GM12878 (cell line): Measurements from ENCODE around the gene CDC5L. TPM values are rescaled to one million over a fixed set of nuclear protein-coding genes. Genes with fewer than 3 reads are reported as not detected.

Experiments
- ATAC-seq: fragments of 200-7000 bp; cut with Tn5 transposase; 3 replicates; pipeline ENCODE4 v1.9.1; 2020; ENCODE audit warnings: mild to moderate bottlenecking, moderate library complexity
- BruUV-seq: library from RNA; stranded (reverse); fragments of 400-500 nt; replicated peaks from 2 replicates; lab custom pipeline; 2021; lab: Mats Ljungman, UMichigan
- CTCF ChIA-PET: fragments of 300-600 bp; sonication (Branson Sonifier 250); formaldehyde crosslinking; extraction: SDS; loops from one replicate; lab custom pipeline; 2021; ENCODE audit warnings: inconsistent platforms; lab: Yijun Ruan, JAX
- POLR2A ChIA-PET: fragments of 350-600 bp; formaldehyde crosslinking; extraction: SDS; loops from one replicate; lab custom pipeline; 2021; ENCODE audit warnings: inconsistent platforms; lab: Charles Lee
- RAD21 ChIA-PET: fragments of 300-600 bp; sonication (Branson Sonifier 250); formaldehyde crosslinking; loops from one replicate; lab custom pipeline; 2023; ENCODE audit warnings: antibody characterized with exemption; ENCODE audit not compliant: unreplicated experiment; lab: Charles Lee
- SMC1A ChIA-PET: fragments of 300-600 bp; sonication (Branson Sonifier 250); formaldehyde crosslinking; loops from one replicate; lab custom pipeline; 2023; ENCODE audit not compliant: unreplicated experiment, uncharacterized antibody; lab: Charles Lee
- DNase-seq: peaks from one replicate; pipeline ENCODE4 v3.0.0-alpha.2; 2011; ENCODE audit warnings: low read depth, low spot score
- FAIRE-seq: peaks from 3 replicates; lab custom pipeline; 2011; peaks lifted over from hg19 to GRCh38; lab: Jason Lieb, UNC
- H2AFZ ChIP-seq: 2 replicates; pipeline ENCODE4 v1.6.0; 2011; ENCODE audit warnings: low read depth, low read length, control low read depth; ENCODE audit not compliant: control insufficient read depth
- H3K27ac ChIP-seq: 2 replicates; pipeline ENCODE4 v1.5.1; 2011; ENCODE audit warnings: control low read depth; ENCODE audit not compliant: control insufficient read depth, insufficient read depth
- H3K27me3 ChIP-seq, 2 experiments: replicated peaks in 1 of 2; 2 replicates each; pipeline versions ENCODE4 v1.6.0 to v1.6.1; 2011; ENCODE audit warnings: low read length in 1 of 2; ENCODE audit not compliant: control insufficient read depth in 2 of 2, insufficient read depth in 2 of 2
- H3K36me3 ChIP-seq, 2 experiments: 2 replicates each; pipeline ENCODE4 v1.5.1; 2011; ENCODE audit warnings: low read length in 1 of 2; ENCODE audit not compliant: control insufficient read depth in 2 of 2, insufficient read depth in 2 of 2
- H3K4me1 ChIP-seq: 2 replicates; pipeline ENCODE4 v1.6.1; 2011; ENCODE audit warnings: mild to moderate bottlenecking, low read length, moderate library complexity, mixed read lengths; ENCODE audit not compliant: control insufficient read depth, insufficient read depth
- H3K4me2 ChIP-seq: 2 replicates; pipeline ENCODE4 v1.6.0; 2011; ENCODE audit warnings: control low read depth; ENCODE audit not compliant: control insufficient read depth, insufficient read depth
- H3K4me3 ChIP-seq: fragments of 200-600 bp; sonication (generic); 2 replicates; pipeline ENCODE4 v1.5.1; 2016
- H3K79me2 ChIP-seq: 2 replicates; pipeline ENCODE4 v1.6.0; 2011; ENCODE audit warnings: low read length; ENCODE audit not compliant: control insufficient read depth, insufficient read depth
- H3K9ac ChIP-seq: 2 replicates; pipeline ENCODE4 v1.8.0; 2011; ENCODE audit warnings: low read length, control low read depth, mixed read lengths; ENCODE audit not compliant: control insufficient read depth, insufficient read depth
- H3K9me3 ChIP-seq: replicated peaks from 3 replicates; pipeline ENCODE4 v1.5.1; 2011; ENCODE audit warnings: mild to moderate bottlenecking, low read length; ENCODE audit not compliant: control insufficient read depth, insufficient read depth
- H4K20me1 ChIP-seq: 2 replicates; pipeline ENCODE4 v1.6.0; 2011; ENCODE audit not compliant: control insufficient read depth, insufficient read depth
- CBX3 ChIP-seq: fragments of 200-600 bp; sonication (generic); IDR thresholded peaks from 2 replicates; pipeline ENCODE4 v1.6.1; 2016; ENCODE audit warnings: low read depth, borderline replicate concordance
- CHD2 ChIP-seq: IDR thresholded peaks from 2 replicates; pipeline ENCODE4 v1.6.1; 2011; ENCODE audit warnings: low read depth, low read length, improper control_type of control experiment, borderline replicate concordance
- HDAC6 ChIP-seq: fragments of 200-600 bp; sonication (generic); IDR thresholded peaks from one replicate; pipeline ENCODE4 v1.8.0; 2017; ENCODE audit warnings: antibody characterized with exemption; ENCODE audit not compliant: unreplicated experiment
- POU2F2 ChIP-seq: IDR thresholded peaks from 3 replicates; pipeline ENCODE4 v1.6.1; 2011; ENCODE audit warnings: low read depth, mild to moderate bottlenecking, low read length, borderline replicate concordance
- ZNF384 ChIP-seq: IDR thresholded peaks from 2 replicates; pipeline ENCODE4 v1.6.1; 2012; ENCODE audit warnings: low read depth, mild to moderate bottlenecking, low read length, improper control_type of control experiment, borderline replicate concordance
- WGBS: methylation state at CpG from one replicate; pipeline ENCODE4 v1.1.6; 2016; ENCODE audit warnings: low lambda C conversion rate; ENCODE audit not compliant: insufficient replicate concordance, insufficient coverage; ENCODE audit errors: missing lambda C conversion rate; 5-methylcytosine and 5-hydroxymethylcytosine counted together
- in situ Hi-C: fragments of 300-500 bp; cut with MboI; formaldehyde crosslinking; loops from 9 replicates; pipeline ENCODE4 v1.14.3; 2018; ENCODE audit warnings: mixed read lengths
- intact Hi-C: fragments of 100-400 bp; cut with micrococcal nuclease; formaldehyde crosslinking; loops from one replicate; pipeline ENCODE4 v1.14.2; 2022; ENCODE audit not compliant: unreplicated experiment
- polyA plus RNA-seq, 11 experiments: library from polyadenylated mRNA; depleted of rRNA in 4 of 11; unstranded in 6 of 11; stranded (reverse) in 5 of 11; fragments of >200 nt; fragmentation: Nextera tagmentation in 4 of 11; fragmentation: Illumina TruSeq in 1 of 11; extraction: Ambion mirVana in 4 of 11; extraction: Trizol in 1 of 11; gene quantifications; 1 replicate in 1 of 11; 2 replicates in 10 of 11; pipeline versions ENCODE4 v1.2.1 to v1.2.3, GENCODE V29; 2011 to 2016; ENCODE audit warnings: inconsistent platforms in 2 of 11, missing spikeins in 2 of 11, low read depth in 1 of 11
- total RNA-seq, 4 experiments: library from RNA; depleted of rRNA in 3 of 4; stranded (reverse); fragments of >200 nt in 3 of 4; fragmentation: Illumina TruSeq in 1 of 4; extraction: Trizol in 1 of 4; gene quantifications; 2 replicates each; pipeline versions ENCODE4 v1.2.1 to v1.2.3, GENCODE V29; 2013 to 2021
- TF ChIP-seq, protein P1 (sequence below): fragments of 450-650 bp; IDR thresholded peaks from 2 replicates; pipeline ENCODE4 v1.6.1; 2017; ENCODE audit warnings: borderline replicate concordance
- TF ChIP-seq, protein P2 (sequence below): fragments of 450-650 bp; formaldehyde crosslinking; IDR thresholded peaks from 2 replicates; pipeline ENCODE4 v1.4.0; 2022; ENCODE audit warnings: mild to moderate bottlenecking, moderate library complexity
- TF ChIP-seq, protein P3 (sequence below): fragments of 150-350 bp; IDR thresholded peaks from 2 replicates; pipeline ENCODE4 v1.6.1; 2014; ENCODE audit warnings: mild to moderate bottlenecking, low read depth, low read length

Gene CDC5L
- total and polyA plus RNA-seq, 10 of the 15 experiments (the other 5 are each of a cell fraction or from before 2014, with no cell fraction given) = 13.2 to 29.4 (median 18.8) TPM

DNA sequence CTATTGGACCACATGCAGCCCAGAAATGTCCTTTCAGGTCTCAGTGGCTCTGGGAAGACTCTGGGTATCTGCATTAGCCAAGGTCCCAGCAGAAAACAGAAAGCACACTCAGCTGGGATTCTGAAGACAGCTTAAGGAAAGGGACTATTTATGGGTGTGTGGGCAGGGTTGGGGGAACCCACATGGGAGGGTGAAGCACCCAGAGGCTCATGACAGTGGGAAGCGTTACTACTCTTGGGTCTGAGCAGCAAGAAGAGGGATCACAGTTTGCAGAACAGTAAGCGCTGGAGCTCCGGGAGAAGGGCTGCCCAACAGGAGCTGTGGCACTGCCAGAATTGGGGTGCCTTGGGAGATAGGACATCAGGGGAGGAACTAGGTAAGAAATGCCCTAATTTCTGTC is 12.4 kb upstream of the CDC5L start:
- H3K36me3 ChIP-seq = no peaks in the 10 kb centered on the region
- H3K4me3 ChIP-seq = no peak overlapping the region
- H2AFZ ChIP-seq = no peak overlapping the region
- no peaks in the 10 kb centered on the region for H3K79me2 ChIP-seq
- in situ Hi-C loops (no loop called here), intact Hi-C loops (no loop called here)
- H3K27ac ChIP-seq = no peak overlapping the region
- TF ChIP-seq CBX3 = no peak
- TF ChIP-seq, protein P1, sequence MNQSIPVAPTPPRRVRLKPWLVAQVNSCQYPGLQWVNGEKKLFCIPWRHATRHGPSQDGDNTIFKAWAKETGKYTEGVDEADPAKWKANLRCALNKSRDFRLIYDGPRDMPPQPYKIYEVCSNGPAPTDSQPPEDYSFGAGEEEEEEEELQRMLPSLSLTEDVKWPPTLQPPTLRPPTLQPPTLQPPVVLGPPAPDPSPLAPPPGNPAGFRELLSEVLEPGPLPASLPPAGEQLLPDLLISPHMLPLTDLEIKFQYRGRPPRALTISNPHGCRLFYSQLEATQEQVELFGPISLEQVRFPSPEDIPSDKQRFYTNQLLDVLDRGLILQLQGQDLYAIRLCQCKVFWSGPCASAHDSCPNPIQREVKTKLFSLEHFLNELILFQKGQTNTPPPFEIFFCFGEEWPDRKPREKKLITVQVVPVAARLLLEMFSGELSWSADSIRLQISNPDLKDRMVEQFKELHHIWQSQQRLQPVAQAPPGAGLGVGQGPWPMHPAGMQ = no peak
- TF ChIP-seq ZNF384 = no peak
- no peak for TF ChIP-seq POU2F2
- TF ChIP-seq, protein P2, sequence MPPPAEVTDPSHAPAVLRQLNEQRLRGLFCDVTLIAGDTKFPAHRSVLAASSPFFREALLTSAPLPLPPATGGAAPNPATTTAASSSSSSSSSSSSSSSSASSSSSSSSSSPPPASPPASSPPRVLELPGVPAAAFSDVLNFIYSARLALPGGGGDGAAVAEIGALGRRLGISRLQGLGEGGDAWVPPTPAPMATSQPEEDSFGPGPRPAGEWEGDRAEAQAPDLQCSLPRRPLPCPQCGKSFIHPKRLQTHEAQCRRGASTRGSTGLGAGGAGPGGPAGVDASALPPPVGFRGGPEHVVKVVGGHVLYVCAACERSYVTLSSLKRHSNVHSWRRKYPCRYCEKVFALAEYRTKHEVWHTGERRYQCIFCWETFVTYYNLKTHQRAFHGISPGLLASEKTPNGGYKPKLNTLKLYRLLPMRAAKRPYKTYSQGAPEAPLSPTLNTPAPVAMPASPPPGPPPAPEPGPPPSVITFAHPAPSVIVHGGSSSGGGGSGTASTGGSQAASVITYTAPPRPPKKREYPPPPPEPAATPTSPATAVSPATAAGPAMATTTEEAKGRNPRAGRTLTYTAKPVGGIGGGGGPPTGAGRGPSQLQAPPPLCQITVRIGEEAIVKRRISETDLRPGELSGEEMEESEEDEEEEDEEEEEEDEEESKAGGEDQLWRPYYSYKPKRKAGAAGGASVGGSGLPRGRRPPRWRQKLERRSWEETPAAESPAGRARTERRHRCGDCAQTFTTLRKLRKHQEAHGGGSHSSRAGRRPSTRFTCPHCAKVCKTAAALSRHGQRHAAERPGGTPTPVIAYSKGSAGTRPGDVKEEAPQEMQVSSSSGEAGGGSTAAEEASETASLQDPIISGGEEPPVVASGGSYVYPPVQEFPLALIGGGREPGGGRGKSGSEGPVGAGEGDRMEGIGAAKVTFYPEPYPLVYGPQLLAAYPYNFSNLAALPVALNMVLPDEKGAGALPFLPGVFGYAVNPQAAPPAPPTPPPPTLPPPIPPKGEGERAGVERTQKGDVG = no peak
- TF ChIP-seq, protein P3, sequence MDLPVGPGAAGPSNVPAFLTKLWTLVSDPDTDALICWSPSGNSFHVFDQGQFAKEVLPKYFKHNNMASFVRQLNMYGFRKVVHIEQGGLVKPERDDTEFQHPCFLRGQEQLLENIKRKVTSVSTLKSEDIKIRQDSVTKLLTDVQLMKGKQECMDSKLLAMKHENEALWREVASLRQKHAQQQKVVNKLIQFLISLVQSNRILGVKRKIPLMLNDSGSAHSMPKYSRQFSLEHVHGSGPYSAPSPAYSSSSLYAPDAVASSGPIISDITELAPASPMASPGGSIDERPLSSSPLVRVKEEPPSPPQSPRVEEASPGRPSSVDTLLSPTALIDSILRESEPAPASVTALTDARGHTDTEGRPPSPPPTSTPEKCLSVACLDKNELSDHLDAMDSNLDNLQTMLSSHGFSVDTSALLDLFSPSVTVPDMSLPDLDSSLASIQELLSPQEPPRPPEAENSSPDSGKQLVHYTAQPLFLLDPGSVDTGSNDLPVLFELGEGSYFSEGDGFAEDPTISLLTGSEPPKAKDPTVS = no peak
- no peak for TF ChIP-seq HDAC6
- no peak for TF ChIP-seq CHD2
- no TSS peak for BruUV-seq
- FAIRE-seq = no peak
- no peak for DNase-seq
- no peaks in the 10 kb centered on the region; the same call in 1 of the 2 replicates for H4K20me1 ChIP-seq
- 74% methylated on average over 3 of the region's 3 CpGs for WGBS
- ChIA-PET CTCF (interaction anchor here (1.0 kb wide), 1 partner anchor 37 kb away, joined by 3 read pairs; no protein-coding TSS in a partner anchor), RAD21 (no interaction called here), POLR2A (no interaction called here), SMC1A (interaction anchor here (0.8 kb wide), 1 partner anchor 31 kb away, joined by 3 read pairs; no protein-coding TSS in a partner anchor)
- ATAC-seq = no peak
- H3K9ac ChIP-seq = no peak overlapping the region
- no peaks in the 10 kb centered on the region; a peak in 1 of 4 replicates for H3K27me3 ChIP-seq
- H3K4me1 ChIP-seq = no peaks in the 10 kb centered on the region
- no peaks in the 10 kb centered on the region for H3K9me3 ChIP-seq
- H3K4me2 ChIP-seq = no peak overlapping the region
